ENCODE measurements around the gene FOXB1.

FOXB1 gene

DNA sequence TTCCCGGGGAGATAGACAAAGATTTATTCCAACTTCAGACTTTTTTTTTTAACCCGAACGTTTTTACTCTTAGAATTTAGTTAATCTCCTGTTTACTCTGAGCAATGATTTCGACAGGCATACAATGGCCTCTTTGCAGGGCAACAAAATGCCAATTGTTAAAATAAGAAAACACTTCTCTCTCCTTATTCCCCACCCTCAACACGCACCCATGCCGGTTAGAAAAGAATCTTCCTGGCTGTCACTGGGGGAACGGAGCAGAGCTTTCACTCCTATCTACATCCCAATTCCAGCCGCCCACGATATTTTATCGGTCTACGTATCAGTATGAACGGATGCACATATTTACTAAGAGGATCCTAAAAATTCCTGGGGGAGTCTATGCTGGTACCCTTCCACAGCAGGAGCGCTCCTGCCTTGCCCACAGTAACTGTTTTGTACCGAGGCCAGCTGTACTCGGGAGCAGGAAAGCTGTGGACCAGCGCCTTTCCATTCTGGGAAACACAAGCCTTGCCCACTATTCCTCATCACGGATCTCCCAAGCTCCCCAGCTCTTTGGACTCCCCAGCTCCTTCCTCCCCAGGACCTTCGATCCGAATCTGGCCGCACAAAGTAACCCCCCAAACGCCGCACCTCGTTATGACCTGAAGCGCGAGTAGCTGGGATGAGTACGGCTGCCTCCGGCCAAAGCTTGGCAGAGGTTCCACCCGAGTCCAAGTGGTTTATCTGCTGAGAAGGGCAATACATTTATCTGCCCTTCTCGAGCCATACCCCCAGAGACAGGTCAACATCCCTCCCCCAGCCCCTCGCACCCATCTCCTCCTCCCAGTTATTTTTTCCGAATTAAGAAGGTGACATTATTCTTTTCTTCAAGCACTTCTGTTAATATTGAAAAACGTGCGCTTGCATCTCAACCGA, 2.2 kb upstream of the FOXB1 start:
- no peaks in the 10 kb centered on the region for H3K36me3 ChIP-seq (ENCODE audit: control insufficient read depth in 4 of 4, insufficient read depth in 4 of 4, low read length in 3 of 4)
- no peak overlapping the region for H3K27ac ChIP-seq (ENCODE audit: insufficient read depth in 1 of 2, low read depth in 1 of 2, low read length in 2 of 2, poor library complexity in 1 of 2, severe bottlenecking in 2 of 2)
- ChIA-PET POLR2A (no interaction called here), CTCF (no interaction called here)
- 13% methylated on average over 28 of the region's 34 CpGs for WGBS (ENCODE audit: insufficient coverage)
- H3K27me3 ChIP-seq (replicated peaks in 2 of 5; ENCODE audit: control insufficient read depth in 4 of 5, insufficient read depth in 5 of 5, low read length in 4 of 5), result peaks cover 16 to 99% (median 69%) of the 10 kb centered on the region in 5 experiments
- peaks cover 0 to 48% (median 37%) of the 10 kb centered on the region in 4 experiments for H3K4me1 ChIP-seq (ENCODE audit: control extremely low read depth in 1 of 4, control insufficient read depth in 4 of 4, insufficient read depth in 4 of 4, low read length in 3 of 4)
- DNase-seq, result peak in 1 of 3 donors; percentile 22
- no peak overlapping the region for H3K4me3 ChIP-seq (ENCODE audit: control insufficient read depth in 1 of 7, extremely low read depth in 1 of 7, insufficient read depth in 4 of 7, low read depth in 2 of 7, low read length in 6 of 7)
- H3K9me3 ChIP-seq (ENCODE audit: control extremely low read depth in 1 of 5, control insufficient read depth in 4 of 5, insufficient read depth in 2 of 5, low read depth in 1 of 5, low read length in 4 of 5), result no peaks in the 10 kb centered on the region

DNA sequence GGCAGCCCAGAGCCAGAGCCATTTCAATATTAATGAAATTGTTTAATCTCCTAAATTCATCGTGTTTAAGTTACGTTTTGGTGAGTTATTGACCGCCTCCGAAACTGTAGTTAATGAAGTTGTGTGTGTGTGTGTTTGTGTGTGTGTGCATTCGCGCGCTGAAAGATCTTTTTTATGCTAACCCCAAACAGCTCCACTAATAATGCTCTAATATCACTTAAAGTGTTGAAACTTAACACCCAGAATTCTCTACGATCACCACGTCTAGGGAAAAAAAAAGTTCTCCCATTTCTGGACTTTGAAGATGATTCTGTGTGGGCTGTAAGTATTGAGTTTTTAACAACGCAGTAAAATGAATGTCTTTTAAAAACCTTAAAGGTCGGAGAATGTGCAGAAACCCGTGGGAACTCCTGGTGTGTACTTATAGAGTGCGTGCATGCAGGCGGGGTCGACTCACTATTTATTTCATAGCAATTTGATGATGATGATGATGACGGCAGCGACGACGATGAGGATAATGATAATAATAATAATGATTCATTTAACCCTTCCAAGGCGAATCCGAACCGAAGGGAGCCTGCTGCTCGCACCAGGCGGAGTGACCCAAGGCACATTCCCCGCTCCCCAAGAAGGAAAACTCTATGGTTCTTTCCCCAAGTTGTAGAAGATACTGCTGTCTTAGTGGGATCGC, 1.4 kb upstream of the FOXB1 start:
- Histone ChIP-seq H3K27ac (ENCODE audit: insufficient read depth in 1 of 2, low read depth in 1 of 2, low read length in 2 of 2, poor library complexity in 1 of 2, severe bottlenecking in 2 of 2) (no peak overlapping the region), H3K4me1 (ENCODE audit: control extremely low read depth in 1 of 4, control insufficient read depth in 4 of 4, insufficient read depth in 4 of 4, low read length in 3 of 4) (peaks cover 0 to 43% (median 31%) of the 10 kb centered on the region in 4 experiments), H3K9me3 (ENCODE audit: control extremely low read depth in 1 of 5, control insufficient read depth in 4 of 5, insufficient read depth in 2 of 5, low read depth in 1 of 5, low read length in 4 of 5) (no peaks in the 10 kb centered on the region), H3K4me3 (ENCODE audit: control insufficient read depth in 1 of 7, extremely low read depth in 1 of 7, insufficient read depth in 4 of 7, low read depth in 2 of 7, low read length in 6 of 7) (no peak overlapping the region), H3K27me3 (replicated peaks in 2 of 5; ENCODE audit: control insufficient read depth in 4 of 5, insufficient read depth in 5 of 5, low read length in 4 of 5) (peaks cover 17 to 99% (median 69%) of the 10 kb centered on the region in 5 experiments), H3K36me3 (ENCODE audit: control insufficient read depth in 4 of 4, insufficient read depth in 4 of 4, low read length in 3 of 4) (no peaks in the 10 kb centered on the region)
- ChIA-PET POLR2A (no interaction called here), CTCF (interaction anchor here (1.2 to 2.4 kb wide), 2 partner anchors 85 to 99 kb away, joined by 3 to 26 read pairs; no protein-coding TSS in a partner anchor)
- WGBS (ENCODE audit: insufficient coverage), result 8% methylated on average over 6 of the region's 26 CpGs
- peak in 1 of 3 donors; percentile 28 for DNase-seq

DNA sequence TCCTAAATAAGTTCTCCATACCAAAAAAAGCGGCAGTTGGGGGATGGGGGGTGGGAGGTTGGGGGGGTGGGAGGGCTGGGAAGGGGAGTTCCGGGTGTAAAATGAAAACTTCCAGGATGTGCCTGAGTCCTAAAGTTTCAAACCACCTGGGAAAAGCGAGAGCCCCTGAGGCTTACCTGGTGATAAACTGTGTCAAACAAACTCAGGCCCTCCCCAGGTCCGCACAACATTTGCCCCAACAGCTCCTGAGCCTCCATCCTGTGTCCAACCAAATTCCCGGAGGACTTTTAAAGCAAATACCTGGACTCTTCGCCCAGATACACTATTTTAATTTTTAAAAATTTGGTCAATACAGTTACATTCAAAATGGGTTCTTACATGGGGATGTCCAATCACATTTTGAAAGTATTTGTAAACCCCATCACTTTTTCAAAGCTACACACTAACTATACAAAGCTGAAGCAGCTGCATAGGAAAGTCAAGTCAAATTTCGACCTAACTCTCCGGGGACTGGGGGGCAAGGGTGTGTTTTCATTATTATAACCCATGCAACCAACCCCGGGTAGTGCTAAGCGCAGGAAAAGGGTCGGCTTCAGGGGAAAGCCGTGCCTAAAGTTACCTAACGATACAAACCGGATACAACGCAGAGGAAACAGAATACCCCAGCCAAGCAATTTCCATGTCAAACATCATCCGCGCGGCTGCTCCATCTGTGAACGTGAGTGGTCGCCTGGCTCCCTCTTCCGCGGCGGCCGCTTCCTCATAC, 685 bp upstream of the FOXB1 start:
- peak overlapping the region in 5 of 7 experiments; percentile 49 to 71 (median 64) for H3K4me3 ChIP-seq (ENCODE audit: control insufficient read depth in 1 of 7, extremely low read depth in 1 of 7, insufficient read depth in 4 of 7, low read depth in 2 of 7, low read length in 6 of 7)
- ChIA-PET CTCF (interaction anchor here (1.2 to 2.4 kb wide), 4 partner anchors 9 to 98 kb away, joined by 3 to 26 read pairs (median 6); no protein-coding TSS in a partner anchor), POLR2A (no interaction called here)
- no peak overlapping the region for H3K27ac ChIP-seq (ENCODE audit: insufficient read depth in 1 of 2, low read depth in 1 of 2, low read length in 2 of 2, poor library complexity in 1 of 2, severe bottlenecking in 2 of 2)
- no peaks in the 10 kb centered on the region for H3K36me3 ChIP-seq (ENCODE audit: control insufficient read depth in 4 of 4, insufficient read depth in 4 of 4, low read length in 3 of 4)
- 1% methylated on average over 9 of the region's 24 CpGs for WGBS (ENCODE audit: insufficient coverage)
- peaks cover 0 to 43% (median 31%) of the 10 kb centered on the region in 4 experiments for H3K4me1 ChIP-seq (ENCODE audit: control extremely low read depth in 1 of 4, control insufficient read depth in 4 of 4, insufficient read depth in 4 of 4, low read length in 3 of 4)
- peak in 1 of 3 donors; percentile 37 for DNase-seq
- no peaks in the 10 kb centered on the region for H3K9me3 ChIP-seq (ENCODE audit: control extremely low read depth in 1 of 5, control insufficient read depth in 4 of 5, insufficient read depth in 2 of 5, low read depth in 1 of 5, low read length in 4 of 5)
- peaks cover 15 to 99% (median 65%) of the 10 kb centered on the region in 5 experiments for H3K27me3 ChIP-seq (replicated peaks in 2 of 5; ENCODE audit: control insufficient read depth in 4 of 5, insufficient read depth in 5 of 5, low read length in 4 of 5)

DNA sequence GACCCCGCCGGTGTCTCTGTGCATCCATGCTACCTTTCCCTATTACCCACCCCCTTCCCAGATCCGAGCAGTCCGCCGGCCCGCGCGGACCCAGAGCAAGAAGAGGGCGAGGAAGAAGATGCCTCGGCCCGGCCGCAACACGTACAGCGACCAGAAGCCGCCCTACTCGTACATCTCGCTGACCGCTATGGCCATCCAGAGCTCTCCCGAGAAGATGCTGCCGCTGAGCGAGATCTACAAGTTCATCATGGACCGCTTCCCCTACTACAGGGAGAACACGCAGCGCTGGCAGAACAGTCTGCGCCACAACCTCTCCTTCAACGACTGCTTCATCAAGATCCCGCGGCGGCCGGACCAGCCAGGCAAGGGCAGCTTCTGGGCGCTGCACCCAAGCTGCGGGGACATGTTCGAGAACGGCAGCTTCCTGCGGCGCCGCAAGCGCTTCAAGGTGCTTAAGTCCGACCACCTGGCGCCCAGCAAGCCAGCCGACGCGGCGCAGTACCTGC, 788 bp downstream of the FOXB1 start:
- H3K27ac ChIP-seq (ENCODE audit: insufficient read depth in 1 of 2, low read depth in 1 of 2, low read length in 2 of 2, poor library complexity in 1 of 2, severe bottlenecking in 2 of 2), result no peak overlapping the region
- no peaks in the 10 kb centered on the region for H3K9me3 ChIP-seq (ENCODE audit: control extremely low read depth in 1 of 5, control insufficient read depth in 4 of 5, insufficient read depth in 2 of 5, low read depth in 1 of 5, low read length in 4 of 5)
- peak in 1 of 3 donors; percentile 56 for DNase-seq
- peaks cover 0 to 34% (median 31%) of the 10 kb centered on the region in 4 experiments for H3K4me1 ChIP-seq (ENCODE audit: control extremely low read depth in 1 of 4, control insufficient read depth in 4 of 4, insufficient read depth in 4 of 4, low read length in 3 of 4)
- H3K27me3 ChIP-seq (replicated peaks in 2 of 5; ENCODE audit: control insufficient read depth in 4 of 5, insufficient read depth in 5 of 5, low read length in 4 of 5), result peaks cover 22 to 99% (median 59%) of the 10 kb centered on the region in 5 experiments
- POLR2A ChIA-PET, result no interaction called here
- no peaks in the 10 kb centered on the region for H3K36me3 ChIP-seq (ENCODE audit: control insufficient read depth in 4 of 4, insufficient read depth in 4 of 4, low read length in 3 of 4)
- CTCF ChIA-PET, result interaction anchor here (1.2 to 2.4 kb wide), 3 partner anchors 8 to 88 kb away, joined by 4 to 26 read pairs (median 8); no protein-coding TSS in a partner anchor
- H3K4me3 ChIP-seq (ENCODE audit: control insufficient read depth in 1 of 7, extremely low read depth in 1 of 7, insufficient read depth in 4 of 7, low read depth in 2 of 7, low read length in 6 of 7), result peak overlapping the region in 5 of 7 experiments; percentile 43 to 79 (median 64)
- 1% methylated on average over 38 of the region's 44 CpGs for WGBS (ENCODE audit: insufficient coverage)

DNA sequence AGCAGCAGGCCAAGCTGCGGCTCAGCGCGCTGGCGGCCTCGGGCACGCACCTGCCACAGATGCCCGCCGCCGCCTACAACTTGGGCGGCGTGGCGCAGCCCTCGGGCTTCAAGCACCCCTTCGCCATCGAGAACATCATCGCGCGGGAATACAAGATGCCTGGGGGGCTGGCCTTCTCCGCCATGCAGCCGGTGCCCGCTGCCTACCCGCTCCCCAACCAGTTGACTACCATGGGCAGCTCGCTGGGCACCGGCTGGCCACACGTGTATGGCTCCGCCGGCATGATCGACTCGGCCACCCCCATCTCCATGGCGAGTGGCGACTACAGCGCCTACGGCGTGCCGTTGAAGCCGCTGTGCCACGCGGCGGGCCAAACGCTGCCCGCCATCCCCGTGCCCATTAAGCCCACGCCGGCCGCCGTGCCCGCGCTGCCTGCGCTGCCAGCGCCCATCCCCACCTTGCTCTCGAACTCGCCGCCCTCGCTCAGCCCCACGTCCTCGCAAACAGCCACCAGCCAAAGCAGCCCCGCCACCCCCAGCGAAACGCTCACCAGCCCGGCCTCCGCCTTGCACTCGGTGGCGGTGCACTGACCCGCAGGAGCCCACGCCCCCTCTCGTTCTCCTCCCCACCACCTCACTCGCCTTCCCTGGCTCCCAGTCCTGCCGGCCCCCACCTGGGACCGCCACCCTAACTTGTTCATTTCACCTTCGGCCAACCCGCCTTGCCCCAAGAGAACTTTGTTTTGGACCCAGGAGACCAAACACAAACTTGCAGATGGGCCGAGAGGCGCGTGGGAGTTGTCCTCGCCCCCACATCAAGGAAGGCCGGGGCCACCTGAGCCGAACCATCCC, 1.5 kb downstream of the FOXB1 start:
- Histone ChIP-seq H3K4me1 (ENCODE audit: control extremely low read depth in 1 of 4, control insufficient read depth in 4 of 4, insufficient read depth in 4 of 4, low read length in 3 of 4) (peaks cover 0 to 33% (median 29%) of the 10 kb centered on the region in 4 experiments), H3K36me3 (ENCODE audit: control insufficient read depth in 4 of 4, insufficient read depth in 4 of 4, low read length in 3 of 4) (no peaks in the 10 kb centered on the region), H3K27me3 (replicated peaks in 2 of 5; ENCODE audit: control insufficient read depth in 4 of 5, insufficient read depth in 5 of 5, low read length in 4 of 5) (peaks cover 27 to 99% (median 58%) of the 10 kb centered on the region in 5 experiments), H3K9me3 (ENCODE audit: control extremely low read depth in 1 of 5, control insufficient read depth in 4 of 5, insufficient read depth in 2 of 5, low read depth in 1 of 5, low read length in 4 of 5) (no peaks in the 10 kb centered on the region), H3K4me3 (ENCODE audit: control insufficient read depth in 1 of 7, extremely low read depth in 1 of 7, insufficient read depth in 4 of 7, low read depth in 2 of 7, low read length in 6 of 7) (peak overlapping the region; percentile 5 to 79 (median 62)), H3K27ac (ENCODE audit: insufficient read depth in 1 of 2, low read depth in 1 of 2, low read length in 2 of 2, poor library complexity in 1 of 2, severe bottlenecking in 2 of 2) (no peak overlapping the region)
- ChIA-PET POLR2A (no interaction called here), CTCF (interaction anchor here (1.1 to 2.4 kb wide), 4 partner anchors 12 to 88 kb away, joined by 3 to 26 read pairs (median 6); no protein-coding TSS in a partner anchor)
- 2% methylated on average over 58 of the region's 77 CpGs for WGBS (ENCODE audit: insufficient coverage)
- peak in 1 of 3 donors; percentile 18 for DNase-seq

All from common myeloid progenitor, CD34-positive (primary cell).